Glomerular visceral epithelial cell (primary cell): ENCODE results near the gene ABCB6.
A peak's percentile ranks its signal among the peaks of the same experiment; 100 is the strongest.

Experiments
- DNase-seq: peaks from one replicate; pipeline ENCODE4 v3.0.0-alpha.2; 2016; ENCODE audit errors: extremely low spot score

ABCB6 gene

GRCh38 chr2:219168932-219169331 is 49.8 kb downstream of the ABCB6 start:
- no peak for DNase-seq

- DNase-seq: peak; percentile 25
Observed at GRCh38 chr2:219168526-219168925, 50.2 kb downstream of the ABCB6 start.

- no peak for DNase-seq
Observed at GRCh38 chr2:219167997-219168396, 50.8 kb downstream of the ABCB6 start.

GRCh38 chr2:219165058-219165911 is 53.5 kb downstream of the ABCB6 start:
- DNase-seq: no peak

- DNase-seq: no peak
Observed at GRCh38 chr2:219163156-219163555, 55.6 kb downstream of the ABCB6 start.

- DNase-seq: no peak
Observed at GRCh38 chr2:219161097-219161496, 57.7 kb downstream of the ABCB6 start.

- DNase-seq: peak; percentile 96
Observed at GRCh38 chr2:219160186-219161017, 58.4 kb downstream of the ABCB6 start, which contains the start of gene NHEJ1. TSS of gene NHEJ1 (minus strand) at chr2:219160815. CDS start at chr2:219158362, 2,453 bp downstream.
